K562 (cell line): ENCODE data around the gene PHC1. TPM values are rescaled to one million over a fixed set of nuclear protein-coding genes. Genes with fewer than 3 reads are reported as not detected.

Experiments
- AFF1 ChIP-seq, 2 experiments: fragments of 450-650 bp; IDR thresholded peaks; 2 replicates each; pipeline ENCODE4 v1.6.1; 2018; ENCODE audit warnings: mild to moderate bottlenecking in 2 of 2, low read depth in 1 of 2; ENCODE audit not compliant: partially characterized antibody in 2 of 2
- ATF7 ChIP-seq: fragments of 450-650 bp; IDR thresholded peaks from 2 replicates; pipeline ENCODE4 v1.7.1; 2014; ENCODE audit warnings: mild to moderate bottlenecking, moderate library complexity
- BMI1 ChIP-seq: fragments of 150-350 bp; IDR thresholded peaks from 2 replicates; pipeline ENCODE4 v1.6.1; 2014; ENCODE audit warnings: low read length
- CAMTA2 ChIP-seq: fragments of 250-450 bp; sonication (Bioruptor Pico); conservative IDR thresholded peaks from 2 replicates; pipeline ENCODE4 v1.5.1; 2022
- CBFA2T2 ChIP-seq: fragments of 450-650 bp; conservative IDR thresholded peaks from 2 replicates; pipeline ENCODE4 v1.6.1; 2017; ENCODE audit warnings: mild to moderate bottlenecking
- CBX1 ChIP-seq: sonication (generic); IDR thresholded peaks from 2 replicates; pipeline ENCODE4 v1.6.1; 2016; ENCODE audit warnings: antibody characterized with exemption, low read depth, mild to moderate bottlenecking
- EGR1 ChIP-seq: fragments of 450-650 bp; conservative IDR thresholded peaks from 2 replicates; pipeline ENCODE4 v1.6.1; 2017; ENCODE audit warnings: mild to moderate bottlenecking
- GABPA ChIP-seq: fragments of 200-800 bp; sonication (Bioruptor generic); conservative IDR thresholded peaks from 2 replicates; pipeline ENCODE4 v1.6.1; 2016; ENCODE audit warnings: low read depth, missing genetic modification characterization, missing compliant biosample characterization
- HDAC8 ChIP-seq: fragments of 450-650 bp; IDR thresholded peaks from 2 replicates; pipeline ENCODE4 v1.6.1; 2016; ENCODE audit warnings: mild to moderate bottlenecking, missing genetic modification characterization, moderate library complexity, missing compliant biosample characterization
- HNRNPLL ChIP-seq: fragments of 200-400 bp; formaldehyde crosslinking; IDR thresholded peaks from 2 replicates; pipeline ENCODE4 v1.6.1; 2017; ENCODE audit warnings: low read length, low read depth, mild to moderate bottlenecking; ENCODE audit not compliant: poor library complexity, severe bottlenecking
- KHSRP ChIP-seq: fragments of 450-650 bp; IDR thresholded peaks from 2 replicates; pipeline ENCODE4 v1.6.1; 2017
- L3MBTL2 ChIP-seq: fragments of 450-650 bp; IDR thresholded peaks from 2 replicates; pipeline ENCODE4 v1.6.1; 2016; ENCODE audit warnings: mild to moderate bottlenecking, moderate library complexity
- NR2C2 ChIP-seq, 2 experiments: fragments of 200-800 bp in 1 of 2; sonication (Bioruptor generic) in 1 of 2; sonication (generic) in 1 of 2; formaldehyde crosslinking in 1 of 2; IDR thresholded peaks; 2 replicates each; pipeline versions ENCODE4 v1.6.1 to v1.8.0; 2016 to 2022; ENCODE audit warnings: mild to moderate bottlenecking in 1 of 2, missing compliant biosample characterization in 1 of 2, missing genetic modification characterization in 1 of 2, missing genetic modification reagents in 1 of 2
- PURB ChIP-seq: sonication (generic); formaldehyde crosslinking; IDR thresholded peaks from 2 replicates; pipeline ENCODE4 v1.9.0; 2021; ENCODE audit warnings: low read depth, mild to moderate bottlenecking, missing genetic modification reagents
- SRF ChIP-seq, 2 experiments: fragments of 250-450, 450-650 bp in 1 of 2; sonication (Bioruptor Pico) in 1 of 2; sonication (generic) in 1 of 2; formaldehyde crosslinking; IDR thresholded peaks; 2 replicates each; pipeline versions ENCODE4 v1.5.0 to v1.5.1; 2020 to 2022; ENCODE audit warnings: mild to moderate bottlenecking in 1 of 2, missing genetic modification reagents in 1 of 2
- SUPT5H ChIP-seq: fragments of 450-650 bp; IDR thresholded peaks from 2 replicates; pipeline ENCODE4 v1.6.1; 2016
- TFE3 ChIP-seq: fragments of 450-650 bp; formaldehyde crosslinking; IDR thresholded peaks from 2 replicates; pipeline ENCODE4 v1.4.0; 2020; ENCODE audit warnings: mild to moderate bottlenecking, mixed read lengths
- TRIM24 ChIP-seq, 2 experiments: fragments of 450-650 bp; IDR thresholded peaks; 2 replicates each; pipeline ENCODE4 v1.6.1; 2016
- ZKSCAN1 ChIP-seq: fragments of 150-350 bp; IDR thresholded peaks from 2 replicates; pipeline ENCODE4 v1.6.1; 2016; ENCODE audit warnings: low read depth, low read length
- polyA plus RNA-seq, 8 experiments: library from polyadenylated mRNA; depleted of rRNA in 4 of 8; stranded (reverse) in 5 of 8; unstranded in 3 of 8; fragments of >200 nt; fragmentation: Nextera tagmentation in 2 of 8; fragmentation: Illumina TruSeq in 1 of 8; extraction: Ambion mirVana in 2 of 8; extraction: Trizol in 1 of 8; gene quantifications; 2 replicates each; pipeline versions ENCODE4 v1.2.1 to v1.2.3, GENCODE V29; 2011 to 2014; ENCODE audit warnings: inconsistent platforms in 1 of 8, missing spikeins in 1 of 8
- total RNA-seq, 7 experiments: library from RNA; depleted of rRNA in 6 of 7; stranded (reverse); fragments of >200 nt in 6 of 7; fragmentation: Illumina TruSeq in 2 of 7; extraction: Trizol in 2 of 7; gene quantifications; 2 replicates each; pipeline versions ENCODE4 v1.2.1 to v1.2.3, GENCODE V29; 2011 to 2021; ENCODE audit warnings: low replicate concordance in 1 of 7
- TF ChIP-seq, protein P1 (sequence below): fragments of 450-650 bp; formaldehyde crosslinking; IDR thresholded peaks from 2 replicates; pipeline ENCODE4 v1.4.0; 2020; ENCODE audit warnings: mild to moderate bottlenecking, moderate library complexity
- TF ChIP-seq, protein P2 (sequence below): sonication (generic); formaldehyde crosslinking; IDR thresholded peaks from 2 replicates; pipeline ENCODE4 v1.9.0; 2022; ENCODE audit warnings: mild to moderate bottlenecking, missing genetic modification reagents

Gene PHC1
- total and polyA plus RNA-seq, 9 of the 15 experiments (the other 6 are each of a cell fraction or from before 2014, with no cell fraction given): 1.9 to 13.7 (median 6.9) TPM

DNA sequence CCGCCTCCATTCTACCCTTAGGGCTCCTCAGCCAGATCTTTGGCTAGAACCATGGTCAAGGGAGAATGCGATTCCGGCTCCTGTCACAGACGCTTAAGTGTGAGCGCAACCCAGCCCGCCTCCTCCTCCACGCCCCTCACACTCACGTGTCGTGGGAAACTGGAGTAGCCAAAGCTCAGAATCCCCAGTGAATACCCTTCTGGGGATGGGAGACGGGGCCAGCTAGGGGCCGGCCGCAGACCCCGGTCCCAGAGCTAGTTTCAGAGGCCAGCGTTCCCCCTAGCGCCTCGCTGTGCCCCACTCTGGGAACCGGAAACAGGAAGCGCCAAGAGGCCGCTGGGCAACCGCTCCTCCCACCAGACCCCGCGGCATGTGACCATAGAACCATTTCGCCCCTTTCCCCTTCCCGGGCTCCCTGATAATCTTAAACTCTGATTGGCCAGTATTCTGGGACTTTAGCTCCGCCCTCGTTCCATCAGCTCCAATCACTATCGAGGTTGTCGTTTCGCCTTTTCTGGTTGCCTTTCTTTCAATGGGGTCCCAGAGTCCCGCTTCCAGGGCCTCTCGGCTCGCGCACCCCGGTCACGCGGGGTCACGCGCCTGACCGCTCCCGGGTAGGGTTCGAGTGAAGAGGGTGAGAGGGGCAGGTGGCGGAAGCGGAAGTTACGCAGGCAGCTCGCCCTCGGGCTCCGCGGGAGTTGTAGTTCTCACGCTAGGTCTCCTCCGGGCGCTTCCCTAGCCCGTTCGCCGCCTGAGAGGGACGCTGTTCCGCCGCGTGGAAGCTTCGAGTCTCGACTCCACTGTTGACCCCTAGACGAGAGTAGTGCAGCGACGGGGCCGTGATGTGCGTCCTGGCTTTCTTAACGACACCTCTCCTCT, 35.3 kb downstream of the PHC1 start, which contains the start of gene M6PR (continued):
- TF ChIP-seq, protein P1, sequence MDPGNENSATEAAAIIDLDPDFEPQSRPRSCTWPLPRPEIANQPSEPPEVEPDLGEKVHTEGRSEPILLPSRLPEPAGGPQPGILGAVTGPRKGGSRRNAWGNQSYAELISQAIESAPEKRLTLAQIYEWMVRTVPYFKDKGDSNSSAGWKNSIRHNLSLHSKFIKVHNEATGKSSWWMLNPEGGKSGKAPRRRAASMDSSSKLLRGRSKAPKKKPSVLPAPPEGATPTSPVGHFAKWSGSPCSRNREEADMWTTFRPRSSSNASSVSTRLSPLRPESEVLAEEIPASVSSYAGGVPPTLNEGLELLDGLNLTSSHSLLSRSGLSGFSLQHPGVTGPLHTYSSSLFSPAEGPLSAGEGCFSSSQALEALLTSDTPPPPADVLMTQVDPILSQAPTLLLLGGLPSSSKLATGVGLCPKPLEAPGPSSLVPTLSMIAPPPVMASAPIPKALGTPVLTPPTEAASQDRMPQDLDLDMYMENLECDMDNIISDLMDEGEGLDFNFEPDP (CRISPR knock-in tag): no peak
- TF ChIP-seq ATF7: peak; percentile 56
- TF ChIP-seq TFE3 (CRISPR knock-in tag): 0 out of 2 replicates have a peak, but pooled peaks have one; percentile 1
- peak in 1 of 2 experiments; percentile 42; a peak in 1 of 4 replicates for TF ChIP-seq SRF (CRISPR knock-in tag; IDR thresholded peaks at IDR 0.05)
- TF ChIP-seq L3MBTL2: peak; percentile 94
- TF ChIP-seq GABPA: peak; percentile 97
- peak; percentile 82 for TF ChIP-seq NR2C2 (CRISPR knock-in tag; IDR thresholded peaks at IDR 0.05)
- TF ChIP-seq NR2C2 (tag; IDR thresholded peaks at IDR 0.05): peak; percentile 92
- TF ChIP-seq AFF1 (IDR thresholded peaks at IDR 0.05; ENCODE audit: low read depth in 1 of 2, partially characterized antibody in 2 of 2): peak; percentile 30 to 69
- TF ChIP-seq PURB (CRISPR knock-in tag): no peak
- no peak for TF ChIP-seq CAMTA2
- peak; percentile 46; the same call in 1 of the 2 replicates for TF ChIP-seq CBFA2T2
- no peak for TF ChIP-seq HDAC8 (tag)
- TF ChIP-seq BMI1: no peak
- peak; percentile 87 for TF ChIP-seq SUPT5H
- peak; percentile 28; the same call in 1 of the 2 replicates for TF ChIP-seq EGR1
- TF ChIP-seq, protein P2, sequence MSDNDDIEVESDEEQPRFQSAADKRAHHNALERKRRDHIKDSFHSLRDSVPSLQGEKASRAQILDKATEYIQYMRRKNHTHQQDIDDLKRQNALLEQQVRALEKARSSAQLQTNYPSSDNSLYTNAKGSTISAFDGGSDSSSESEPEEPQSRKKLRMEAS: peak; percentile 81
- no peak for TF ChIP-seq TRIM24 (IDR thresholded peaks at IDR 0.05)
- TF ChIP-seq CBX1: peak; percentile 36; the same call in 1 of the 2 replicates
- no peak for TF ChIP-seq ZKSCAN1
- peak; percentile 56 for TF ChIP-seq HNRNPLL
- TF ChIP-seq KHSRP: no peak
